Suprapubic skin (tissue), 4 donors: ENCODE results near the gene NRXN3. TPM values are rescaled to one million over a fixed set of nuclear protein-coding genes. Genes with fewer than 3 reads are reported as not detected.

ENCODE experiments used
- DNase-seq, 2 donors: peaks; one replicate each; pipeline ENCODE4 v3.0.0-alpha.2; 2019; ENCODE audit warnings: low spot score in 2 of 2
- H3K27ac ChIP-seq: fragments of 200-600 bp; sonication (generic); one replicate; pipeline ENCODE4 v1.5.1; 2019
- H3K27me3 ChIP-seq: fragments of 200-600 bp; sonication (generic); one replicate; pipeline ENCODE4 v1.5.1; 2019
- H3K36me3 ChIP-seq: fragments of 200-600 bp; sonication (generic); one replicate; pipeline ENCODE4 v1.5.1; 2019
- H3K4me1 ChIP-seq: fragments of 200-600 bp; sonication (generic); one replicate; pipeline ENCODE4 v1.5.1; 2019
- H3K4me3 ChIP-seq: fragments of 200-600 bp; sonication (generic); one replicate; pipeline ENCODE4 v1.5.1; 2019; ENCODE audit warnings: mild to moderate bottlenecking
- H3K9me3 ChIP-seq: fragments of 200-600 bp; sonication (generic); one replicate; pipeline ENCODE4 v1.5.1; 2019
- EP300 ChIP-seq: sonication (generic); formaldehyde crosslinking; IDR thresholded peaks from one replicate; pipeline ENCODE4 v1.6.1; 2017; ENCODE audit warnings: antibody characterized with exemption
- POLR2A ChIP-seq, 2 donors: fragments of 450-650 bp; IDR thresholded peaks; one replicate each; pipeline ENCODE4 v1.6.1; 2017; ENCODE audit warnings: antibody characterized with exemption in 2 of 2, mild to moderate bottlenecking in 2 of 2, moderate library complexity in 2 of 2
- POLR2AphosphoS5 ChIP-seq, 3 donors: sonication (generic); formaldehyde crosslinking; IDR thresholded peaks; one replicate each; pipeline ENCODE4 v1.6.1; 2017; ENCODE audit warnings: antibody characterized with exemption in 3 of 3
- WGBS: methylation state at CpG from one replicate; pipeline ENCODE4 v1.1.5; 2018; 5-methylcytosine and 5-hydroxymethylcytosine counted together
- total RNA-seq, 4 donors: library from RNA; depleted of rRNA; stranded (reverse); fragments of >200 nt; gene quantifications; one replicate each; pipeline ENCODE4 v1.1.0, GENCODE V29; 2016
- TF ChIP-seq, protein P1 (sequence below), 2 donors: fragments of 200-600 bp in 1 of 2; fragments of 450-650 bp in 1 of 2; sonication (generic) in 1 of 2; IDR thresholded peaks; one replicate each; pipeline ENCODE4 v1.5.1; 2016 to 2019; ENCODE audit warnings: antibody characterized with exemption in 2 of 2, mild to moderate bottlenecking in 1 of 2, moderate library complexity in 1 of 2

Gene NRXN3
- total RNA-seq, 4 donors from 2014 or later = 0.79 to 4.3 (median 3.3) TPM

DNA sequence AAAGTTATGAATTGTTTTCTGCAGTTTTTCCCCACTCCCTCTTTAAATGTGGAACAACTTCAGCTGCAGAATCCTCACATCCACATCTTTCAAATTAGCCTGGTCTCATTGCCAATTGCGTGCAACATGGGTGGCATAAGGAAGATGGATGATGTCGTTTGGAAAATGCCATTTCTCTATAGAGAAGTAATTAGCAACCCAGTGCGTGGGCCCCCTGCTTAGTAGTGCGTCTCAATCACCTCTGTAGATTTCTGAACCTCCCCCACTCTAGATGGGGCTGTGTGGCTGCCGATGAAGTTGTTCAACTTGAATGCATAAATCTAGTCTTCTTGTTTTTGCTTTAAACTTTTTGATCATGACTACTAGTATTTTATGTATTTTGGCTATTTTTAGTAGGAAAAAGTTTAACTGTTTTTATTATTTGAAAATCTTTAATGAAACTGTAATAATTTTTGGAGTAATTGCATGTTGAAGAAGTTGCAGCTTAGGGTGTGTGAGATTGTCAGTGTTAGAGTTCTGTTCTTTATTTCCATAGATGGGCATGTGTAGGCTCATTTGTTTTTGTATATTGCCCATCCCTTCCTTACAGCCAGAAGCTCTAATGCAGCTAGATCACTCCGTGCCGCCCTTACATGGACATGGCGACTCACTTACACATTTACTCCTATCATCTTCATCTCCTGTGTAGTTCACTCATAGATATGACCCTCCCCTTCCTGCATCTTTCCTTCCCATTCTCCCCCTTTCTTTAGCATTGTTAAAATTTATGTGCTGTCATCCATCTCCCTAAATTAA lies 1683.0 kb downstream of the NRXN3 start:
- H3K4me1 ChIP-seq = no peaks in the 10 kb centered on the region
- no peaks in the 10 kb centered on the region for H3K9me3 ChIP-seq
- H3K27ac ChIP-seq = no peak overlapping the region
- 62% methylated on average over 8 of the region's 8 CpGs for WGBS
- DNase-seq = no peak
- TF ChIP-seq EP300 (no peak), POLR2AphosphoS5 (IDR thresholded peaks at IDR 0.05) (no peak), POLR2A (IDR thresholded peaks at IDR 0.05) (no peak)
- TF ChIP-seq, protein P1, sequence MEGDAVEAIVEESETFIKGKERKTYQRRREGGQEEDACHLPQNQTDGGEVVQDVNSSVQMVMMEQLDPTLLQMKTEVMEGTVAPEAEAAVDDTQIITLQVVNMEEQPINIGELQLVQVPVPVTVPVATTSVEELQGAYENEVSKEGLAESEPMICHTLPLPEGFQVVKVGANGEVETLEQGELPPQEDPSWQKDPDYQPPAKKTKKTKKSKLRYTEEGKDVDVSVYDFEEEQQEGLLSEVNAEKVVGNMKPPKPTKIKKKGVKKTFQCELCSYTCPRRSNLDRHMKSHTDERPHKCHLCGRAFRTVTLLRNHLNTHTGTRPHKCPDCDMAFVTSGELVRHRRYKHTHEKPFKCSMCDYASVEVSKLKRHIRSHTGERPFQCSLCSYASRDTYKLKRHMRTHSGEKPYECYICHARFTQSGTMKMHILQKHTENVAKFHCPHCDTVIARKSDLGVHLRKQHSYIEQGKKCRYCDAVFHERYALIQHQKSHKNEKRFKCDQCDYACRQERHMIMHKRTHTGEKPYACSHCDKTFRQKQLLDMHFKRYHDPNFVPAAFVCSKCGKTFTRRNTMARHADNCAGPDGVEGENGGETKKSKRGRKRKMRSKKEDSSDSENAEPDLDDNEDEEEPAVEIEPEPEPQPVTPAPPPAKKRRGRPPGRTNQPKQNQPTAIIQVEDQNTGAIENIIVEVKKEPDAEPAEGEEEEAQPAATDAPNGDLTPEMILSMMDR (IDR thresholded peaks at IDR 0.05) = no peak
- no peaks in the 10 kb centered on the region for H3K36me3 ChIP-seq
- no peak overlapping the region for H3K4me3 ChIP-seq
- no peaks in the 10 kb centered on the region for H3K27me3 ChIP-seq

DNA sequence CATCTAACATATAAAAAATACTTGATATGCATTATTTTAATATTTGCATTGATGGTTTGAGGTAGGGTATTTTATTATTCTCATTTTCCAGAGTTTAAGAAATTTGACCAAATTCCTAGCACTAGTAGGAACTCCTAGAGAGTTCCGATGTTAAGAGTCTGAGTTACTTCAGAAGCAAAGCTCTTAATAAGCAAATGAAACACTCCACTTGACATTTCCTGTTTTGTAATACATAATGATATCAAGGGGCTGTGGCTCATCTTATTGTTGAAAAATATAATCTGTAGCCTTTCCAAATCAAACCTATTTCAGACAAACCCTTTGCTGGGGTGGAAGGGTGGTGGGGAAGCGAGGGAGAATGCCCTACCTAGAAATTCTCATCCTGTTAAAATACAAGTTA lies 1685.6 kb downstream of the NRXN3 start:
- H3K27ac ChIP-seq = no peak overlapping the region
- no peaks in the 10 kb centered on the region for H3K4me1 ChIP-seq
- no peaks in the 10 kb centered on the region for H3K9me3 ChIP-seq
- H3K36me3 ChIP-seq = no peaks in the 10 kb centered on the region
- no peaks in the 10 kb centered on the region for H3K27me3 ChIP-seq
- TF ChIP-seq POLR2AphosphoS5 (IDR thresholded peaks at IDR 0.05) (no peak), POLR2A (IDR thresholded peaks at IDR 0.05) (no peak), EP300 (no peak)
- TF ChIP-seq, protein P1 (IDR thresholded peaks at IDR 0.05) = no peak
- no peak overlapping the region for H3K4me3 ChIP-seq
- WGBS = 87% methylated on average over 2 of the region's 2 CpGs
- DNase-seq = no peak

DNA sequence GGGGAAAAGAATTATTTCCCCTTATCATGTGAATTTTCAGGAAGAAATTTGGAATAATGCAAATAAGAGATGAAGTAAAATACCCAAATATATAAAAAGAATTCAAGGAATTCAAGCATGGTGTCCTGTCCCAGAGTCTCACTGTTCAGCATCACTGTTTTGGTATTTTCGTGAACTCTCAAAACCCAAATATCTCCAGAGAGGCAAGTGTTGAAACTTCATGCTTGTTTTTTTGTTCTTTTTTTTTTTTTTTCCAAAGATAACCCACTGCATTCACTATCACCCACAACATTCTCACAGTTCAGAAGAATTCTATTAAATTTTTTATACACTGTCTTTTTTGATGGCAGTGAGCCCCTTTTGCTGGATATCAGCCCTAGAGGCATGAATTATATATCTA lies 1686.2 kb downstream of the NRXN3 start:
- Histone ChIP-seq H3K9me3 (no peaks in the 10 kb centered on the region), H3K27me3 (no peaks in the 10 kb centered on the region), H3K4me1 (no peaks in the 10 kb centered on the region), H3K4me3 (no peak overlapping the region), H3K36me3 (no peaks in the 10 kb centered on the region), H3K27ac (no peak overlapping the region)
- WGBS = 73% methylated on average over 1 of the region's 1 CpG
- no peak for DNase-seq
- TF ChIP-seq, protein P1 (IDR thresholded peaks at IDR 0.05) = no peak
- no peak for TF ChIP-seq POLR2A (IDR thresholded peaks at IDR 0.05)
- TF ChIP-seq POLR2AphosphoS5 (IDR thresholded peaks at IDR 0.05) = no peak
- TF ChIP-seq EP300 = no peak

DNA sequence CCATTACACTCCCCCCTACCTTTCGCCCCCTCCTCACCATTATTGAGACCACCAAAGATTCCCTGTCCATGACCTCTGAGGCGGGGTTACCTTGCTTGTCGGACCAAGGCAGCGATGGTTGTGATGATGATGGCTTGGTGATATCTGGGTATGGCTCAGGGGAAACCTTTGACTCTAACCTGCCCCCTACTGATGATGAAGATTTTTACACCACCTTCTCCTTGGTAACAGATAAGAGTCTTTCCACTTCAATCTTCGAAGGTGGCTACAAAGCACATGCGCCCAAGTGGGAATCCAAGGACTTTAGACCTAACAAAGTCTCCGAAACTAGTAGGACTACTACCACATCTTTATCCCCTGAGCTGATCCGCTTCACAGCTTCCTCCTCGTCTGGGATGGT lies 1690.9 kb downstream of the NRXN3 start:
- Histone ChIP-seq H3K27ac (no peak overlapping the region), H3K36me3 (no peaks in the 10 kb centered on the region), H3K27me3 (no peaks in the 10 kb centered on the region), H3K4me1 (no peaks in the 10 kb centered on the region), H3K9me3 (no peaks in the 10 kb centered on the region), H3K4me3 (no peak overlapping the region)
- no peak for DNase-seq
- TF ChIP-seq POLR2AphosphoS5 (IDR thresholded peaks at IDR 0.05) = no peak
- TF ChIP-seq EP300 = no peak
- TF ChIP-seq, protein P1 (IDR thresholded peaks at IDR 0.05) = no peak
- no peak for TF ChIP-seq POLR2A (IDR thresholded peaks at IDR 0.05)
- WGBS = 98% methylated on average over 9 of the region's 9 CpGs

DNA sequence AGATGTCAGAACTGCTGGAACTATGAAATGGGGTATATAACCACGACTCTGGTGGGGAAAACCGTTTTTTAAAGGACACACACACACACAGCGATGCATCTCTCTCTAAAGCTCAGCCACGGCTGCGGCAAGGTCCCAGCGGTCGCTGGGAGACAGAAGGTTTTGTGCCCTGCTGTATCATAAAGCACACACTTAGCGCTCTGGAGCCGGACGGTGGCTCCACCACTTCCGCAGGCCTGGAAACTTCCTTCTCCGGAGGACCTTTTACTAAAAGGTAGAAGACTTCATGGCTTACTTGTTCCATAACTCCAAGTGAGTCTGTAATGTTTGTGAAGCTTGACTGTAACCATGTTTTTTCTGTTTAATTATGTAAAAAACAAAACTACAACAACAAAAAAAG lies 1691.9 kb downstream of the NRXN3 start:
- no peak overlapping the region for H3K4me3 ChIP-seq
- H3K9me3 ChIP-seq = no peaks in the 10 kb centered on the region
- TF ChIP-seq POLR2A (IDR thresholded peaks at IDR 0.05) = no peak
- TF ChIP-seq, protein P1 (IDR thresholded peaks at IDR 0.05) = no peak
- TF ChIP-seq POLR2AphosphoS5 (IDR thresholded peaks at IDR 0.05) = no peak
- no peak for TF ChIP-seq EP300
- DNase-seq = no peak
- H3K4me1 ChIP-seq = no peaks in the 10 kb centered on the region
- 96% methylated on average over 12 of the region's 12 CpGs for WGBS
- H3K27me3 ChIP-seq = no peaks in the 10 kb centered on the region
- no peaks in the 10 kb centered on the region for H3K36me3 ChIP-seq
- no peak overlapping the region for H3K27ac ChIP-seq
